Effector CD8-positive, alpha-beta T cell (primary cell): ENCODE results near the gene SHANK1.

Experiments used
- DNase-seq: peaks from one replicate; lab custom pipeline; 2025; lab: John Stamatoyannopoulos, UW

Gene SHANK1

DNA sequence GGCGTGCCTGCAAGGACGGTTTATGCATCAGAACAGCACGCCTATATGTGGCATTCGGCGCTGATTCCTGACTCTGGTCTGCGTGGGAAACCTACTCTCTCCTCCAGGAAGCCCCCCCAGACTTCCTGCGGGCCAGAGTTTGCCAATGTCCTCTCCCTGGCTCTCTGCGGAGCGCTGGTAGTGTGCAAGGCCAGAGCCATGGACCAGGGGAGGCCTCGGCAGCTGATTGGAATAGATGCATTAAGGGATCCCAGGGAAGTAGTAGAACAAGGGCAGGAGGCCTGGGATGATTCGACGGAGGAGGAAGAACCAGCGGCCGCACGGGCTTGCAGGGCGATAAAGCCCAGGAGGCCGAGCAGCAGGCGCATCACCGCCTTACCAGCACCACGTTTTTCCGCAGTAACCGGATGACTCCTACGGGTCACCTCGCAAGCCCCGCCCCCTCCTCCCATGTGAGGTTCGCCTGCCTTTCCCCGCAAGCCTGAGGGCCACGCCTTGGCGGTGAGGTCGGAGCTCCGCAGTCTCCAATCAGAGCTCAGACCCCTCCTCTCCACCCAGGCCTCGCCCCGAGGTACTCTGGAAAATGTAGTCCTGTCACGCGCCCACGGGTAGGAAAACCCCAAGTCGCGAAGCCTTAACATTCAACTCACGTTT lies 8.6 kb upstream of the SHANK1 start:
- peak; percentile 81 for DNase-seq

DNA sequence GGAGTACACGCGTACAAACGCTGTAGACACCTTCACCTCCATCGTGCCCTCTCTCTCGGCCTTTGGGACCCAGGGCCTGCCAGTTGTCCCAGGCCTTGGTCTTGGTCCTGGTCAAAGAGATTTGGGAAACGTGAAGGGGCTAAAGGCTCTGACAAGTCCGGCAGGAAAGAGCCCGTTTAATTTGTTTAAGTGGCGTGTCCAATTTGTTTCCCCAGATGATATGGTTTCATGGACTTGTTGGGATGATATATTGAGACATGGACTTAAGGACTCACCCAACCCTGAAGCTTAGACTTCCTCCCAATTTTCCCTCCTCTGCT lies 6.3 kb upstream of the SHANK1 start:
- no peak for DNase-seq

DNA sequence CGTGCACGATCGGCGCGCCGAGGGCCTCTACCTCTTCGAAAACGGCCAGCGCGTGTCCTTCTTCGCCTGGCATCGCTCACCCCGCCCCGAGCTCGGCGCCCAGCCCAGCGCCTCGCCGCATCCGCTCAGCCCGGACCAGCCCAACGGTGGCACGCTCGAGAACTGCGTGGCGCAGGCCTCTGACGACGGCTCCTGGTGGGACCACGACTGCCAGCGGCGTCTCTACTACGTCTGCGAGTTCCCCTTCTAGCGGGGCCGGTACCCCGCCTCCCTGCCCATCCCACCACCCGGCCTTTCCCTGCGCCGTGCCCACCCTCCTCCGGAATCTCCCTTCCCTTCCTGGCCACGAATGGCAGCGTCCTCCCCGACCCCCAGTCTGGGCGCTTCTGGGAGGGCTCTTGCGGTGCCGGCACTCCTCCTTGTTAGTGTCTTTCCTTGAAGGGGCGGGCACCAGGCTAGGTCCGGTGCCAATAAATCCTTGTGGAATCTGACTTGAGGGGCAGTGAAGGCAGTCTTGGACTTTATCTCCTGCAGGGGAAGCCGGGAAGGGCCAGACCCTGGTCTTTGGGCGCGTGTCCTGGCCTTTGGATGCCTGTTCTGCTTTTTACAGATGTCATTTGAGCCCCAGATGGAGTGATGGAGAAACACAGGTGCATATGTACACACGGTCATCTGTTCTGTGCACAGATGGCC lies 5.8 kb upstream of the SHANK1 start:
- no peak for DNase-seq

DNA sequence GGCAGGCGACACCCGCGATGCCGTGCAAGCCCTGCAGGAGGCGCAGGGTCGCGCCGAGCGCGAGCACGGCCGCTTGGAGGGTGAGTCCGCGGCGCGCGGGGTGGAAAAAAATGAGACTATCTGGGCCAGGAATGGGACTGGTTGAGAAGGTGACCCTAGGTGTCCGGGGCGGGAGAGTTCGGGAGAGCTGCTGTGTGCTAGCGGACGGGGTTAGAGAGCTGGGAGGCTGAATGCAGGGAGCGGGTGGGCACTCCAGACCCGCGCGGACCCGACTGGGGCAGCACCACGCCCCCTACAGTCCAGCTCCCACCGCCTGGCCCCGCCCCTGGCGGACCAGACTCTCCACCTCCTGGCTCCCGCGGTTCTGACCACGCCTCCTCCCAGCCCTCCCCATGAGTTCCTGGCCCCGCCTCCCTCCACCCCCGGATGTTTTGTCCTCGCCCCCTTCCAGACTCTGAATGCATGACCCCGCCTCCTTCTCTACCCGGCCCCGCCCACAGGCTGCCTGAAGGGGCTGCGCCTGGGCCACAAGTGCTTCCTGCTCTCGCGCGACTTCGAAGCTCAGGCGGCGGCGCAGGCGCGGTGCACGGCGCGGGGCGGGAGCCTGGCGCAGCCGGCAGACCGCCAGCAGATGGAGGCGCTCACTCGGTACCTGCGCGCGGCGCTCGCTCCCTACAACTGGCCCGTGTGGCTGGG lies 5.1 kb upstream of the SHANK1 start:
- peak; percentile 98 for DNase-seq

DNA sequence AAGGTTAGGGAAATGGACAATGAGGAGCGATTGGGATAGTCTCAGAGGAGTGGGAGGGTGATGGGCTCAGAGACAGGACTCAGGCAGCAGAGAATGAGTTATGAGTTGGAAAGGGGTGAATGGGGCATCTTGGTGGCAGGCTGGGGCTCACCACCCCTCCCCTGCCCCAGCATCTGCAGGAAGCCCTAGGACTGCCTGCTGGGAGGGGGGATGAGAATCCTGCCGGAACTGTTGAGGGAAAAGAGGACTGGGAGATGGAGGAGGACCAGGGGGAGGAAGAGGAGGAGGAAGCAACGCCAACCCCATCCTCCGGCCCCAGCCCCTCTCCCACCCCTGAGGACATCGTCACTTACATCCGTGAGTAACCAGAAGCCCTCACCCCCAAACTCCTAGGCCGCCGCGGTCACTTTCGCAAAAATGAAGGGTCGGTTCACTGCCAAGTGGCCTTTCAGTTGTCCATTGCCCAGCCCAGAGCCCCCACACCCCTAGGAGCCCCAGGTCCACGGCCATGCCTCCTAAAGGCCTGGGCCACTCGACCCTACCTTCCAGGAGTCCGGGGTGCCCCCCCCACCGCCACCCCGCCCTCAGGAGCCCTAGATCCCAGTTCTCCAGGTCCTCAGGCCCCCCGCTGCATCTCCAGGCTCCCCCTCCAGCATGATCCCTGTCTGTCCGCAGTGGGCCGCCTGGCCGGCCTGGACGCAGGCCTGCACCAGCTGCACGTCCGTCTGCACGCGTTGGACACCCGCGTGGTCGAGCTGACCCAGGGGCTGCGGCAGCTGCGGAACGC lies 4.3 kb upstream of the SHANK1 start:
- DNase-seq = no peak

DNA sequence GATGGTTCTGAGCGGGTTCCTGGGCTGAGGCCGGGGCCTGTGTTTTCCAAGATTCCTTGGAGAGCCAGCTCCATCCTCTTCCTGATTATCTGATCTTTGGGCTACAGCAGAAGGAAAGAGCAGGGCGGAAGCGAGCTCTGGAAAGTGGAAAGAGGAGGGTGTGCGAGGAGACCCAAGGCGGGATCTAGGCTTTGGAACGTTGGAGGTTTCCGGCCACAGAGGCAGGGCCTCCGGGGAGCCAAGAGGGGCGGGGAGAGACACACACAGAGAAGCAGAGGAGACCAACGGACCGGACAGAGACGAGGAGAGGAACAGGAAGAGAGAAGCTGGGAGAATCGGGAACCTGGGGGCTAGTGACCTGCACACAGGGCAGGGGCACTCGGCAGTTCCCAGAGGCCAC lies 3.5 kb upstream of the SHANK1 start, which contains the start of gene CLEC11A:
Gene CLEC11A, plus strand, starts transcription at position 296 of the 400 bp plus-strand sequence. CDS start 162 bp downstream, outside the sequence.
- DNase-seq = no peak

DNA sequence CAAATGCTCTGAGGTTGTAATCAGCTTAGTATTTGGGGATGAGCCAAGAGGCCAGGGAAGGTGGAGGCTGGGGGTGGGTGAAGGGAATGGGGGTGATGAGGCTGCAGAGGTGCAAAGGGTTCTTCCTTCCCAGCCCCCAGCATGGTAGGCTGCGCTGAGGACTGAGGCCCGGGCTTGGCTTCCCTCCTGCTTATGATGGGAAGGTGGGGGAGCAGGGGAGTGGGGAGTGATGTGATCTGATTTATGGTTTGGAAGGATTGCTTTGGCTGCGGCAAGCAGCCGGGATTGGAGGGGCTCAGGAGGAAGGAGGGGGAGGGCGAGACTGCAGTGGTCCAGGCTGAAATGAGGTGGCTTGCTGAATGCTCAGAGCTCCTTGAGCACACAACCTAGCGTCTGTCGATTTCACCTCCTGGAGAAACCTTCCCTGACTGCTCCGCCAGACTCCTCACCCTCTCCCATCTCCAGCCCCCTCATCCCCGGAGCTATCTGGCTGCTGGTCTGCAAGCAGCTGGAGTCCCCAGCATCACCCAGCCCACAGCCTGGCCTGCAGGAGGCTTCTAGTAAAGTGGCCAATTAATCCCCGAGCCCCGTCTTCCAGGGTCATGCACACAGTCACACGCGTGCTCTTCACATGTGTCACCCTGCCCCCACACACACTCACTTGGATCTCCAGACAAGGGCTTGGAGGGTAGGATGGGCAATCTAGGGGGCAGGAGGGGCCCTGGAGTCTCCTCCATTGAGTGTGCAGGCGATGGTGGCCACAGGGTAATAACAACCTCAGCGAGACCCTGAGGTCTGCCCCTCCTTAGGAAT lies 2.8 kb upstream of the SHANK1 start:
- no peak for DNase-seq

DNA sequence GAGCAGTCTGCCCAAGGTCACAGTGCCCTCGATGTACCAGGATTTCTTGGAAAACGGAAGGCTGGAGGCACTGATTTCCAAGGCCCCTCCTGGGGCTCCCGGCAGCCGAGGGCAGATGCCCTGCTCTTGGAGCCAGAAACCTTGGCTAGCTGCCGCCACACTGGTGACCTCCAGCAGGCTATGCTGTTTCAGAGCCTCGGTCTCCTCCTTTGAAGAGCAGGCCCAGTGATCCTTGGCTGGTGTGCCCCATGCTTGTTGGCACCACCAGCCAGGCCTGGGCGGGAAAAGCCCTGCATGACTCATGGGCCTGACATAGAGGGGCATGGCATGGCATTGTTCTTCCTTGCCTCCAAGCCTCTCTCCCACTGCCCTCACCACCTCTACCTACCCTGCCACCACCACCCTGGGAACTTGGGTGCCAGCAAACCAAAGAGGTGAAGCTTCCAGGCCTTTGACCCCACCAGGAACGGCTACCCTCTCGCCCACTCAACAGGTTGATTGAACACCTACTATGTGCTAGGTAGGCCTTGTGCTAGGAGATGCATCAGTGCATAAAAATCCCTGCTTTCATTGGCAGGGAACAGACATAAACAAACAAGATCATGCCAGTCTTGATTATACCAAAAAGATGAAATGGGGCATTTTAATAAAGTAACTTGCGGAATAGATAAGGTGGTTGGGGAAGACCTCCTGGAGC lies 2.0 kb upstream of the SHANK1 start:
- no peak for DNase-seq

DNA sequence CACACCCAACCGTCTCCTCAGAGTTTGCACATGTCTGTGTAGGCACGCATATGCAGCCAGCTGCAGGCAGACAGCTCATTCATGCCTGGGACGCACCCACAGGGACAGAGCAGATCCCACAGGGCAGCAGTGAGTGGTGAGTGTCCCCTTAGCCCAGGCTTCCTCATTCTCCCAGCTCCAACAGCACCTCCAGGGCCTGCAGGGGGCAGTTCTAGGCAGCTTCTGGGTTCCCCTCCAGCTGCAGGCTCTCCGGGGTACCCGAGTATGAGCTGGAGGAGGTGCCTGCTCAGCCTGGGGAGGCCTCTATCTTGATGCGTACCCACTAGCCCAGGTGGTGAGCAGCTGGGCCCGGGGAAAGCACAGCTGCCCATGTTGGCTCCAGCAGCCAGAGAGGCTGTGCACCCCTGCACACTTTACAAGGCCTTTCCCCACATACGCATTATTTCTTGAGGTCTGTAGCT lies 1.3 kb upstream of the SHANK1 start:
- DNase-seq = no peak

DNA sequence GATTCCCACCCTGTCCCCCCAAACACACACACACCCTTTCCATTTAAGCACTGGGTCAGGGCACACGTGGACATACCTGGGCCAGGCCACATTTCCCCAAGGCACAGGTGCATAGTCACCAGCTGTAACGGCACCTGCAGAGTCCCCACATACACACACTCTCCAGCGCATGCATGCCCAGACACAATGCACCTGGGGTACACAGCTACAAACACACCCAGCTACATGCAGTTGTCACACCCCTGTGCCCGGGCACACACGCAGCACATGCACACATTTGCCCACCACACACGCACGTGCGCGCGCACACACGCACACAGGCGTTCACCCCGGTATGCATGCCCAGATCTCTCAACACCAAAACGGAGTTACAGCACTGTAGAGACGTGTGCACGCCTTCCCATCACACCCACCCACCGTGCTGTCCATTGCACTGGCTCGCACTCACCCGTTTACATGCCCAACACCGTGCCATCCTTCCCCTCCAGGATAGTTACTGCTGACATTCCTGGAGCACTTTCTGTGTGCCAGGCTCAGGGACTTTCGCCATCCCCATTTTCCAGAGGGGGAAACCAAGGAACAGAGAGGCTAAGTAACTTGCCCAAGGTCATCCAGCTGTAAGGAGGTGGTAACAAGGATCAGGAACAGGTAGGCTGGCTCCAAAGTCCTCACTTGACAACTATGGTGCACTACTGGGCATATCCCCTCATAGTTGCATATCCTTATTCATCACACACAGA lies 749 bp upstream of the SHANK1 start:
- DNase-seq = no peak

DNA sequence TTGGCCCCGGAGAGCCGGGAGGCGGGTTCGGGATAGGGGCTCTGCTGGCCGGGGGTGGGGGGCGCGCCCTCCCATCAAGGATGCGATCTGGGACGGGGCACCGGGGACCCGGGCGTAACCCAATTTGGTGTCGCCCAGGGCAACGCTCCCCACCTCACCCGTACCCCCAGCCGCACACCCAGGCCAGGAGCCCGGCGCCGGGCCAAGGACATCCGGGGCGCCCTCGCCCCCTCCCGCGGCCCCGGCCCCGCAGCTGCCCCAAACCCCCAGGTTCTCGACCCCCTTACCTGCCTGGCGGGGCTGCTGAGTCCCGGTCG lies 525 bp downstream of the SHANK1 start:
- DNase-seq = no peak

DNA sequence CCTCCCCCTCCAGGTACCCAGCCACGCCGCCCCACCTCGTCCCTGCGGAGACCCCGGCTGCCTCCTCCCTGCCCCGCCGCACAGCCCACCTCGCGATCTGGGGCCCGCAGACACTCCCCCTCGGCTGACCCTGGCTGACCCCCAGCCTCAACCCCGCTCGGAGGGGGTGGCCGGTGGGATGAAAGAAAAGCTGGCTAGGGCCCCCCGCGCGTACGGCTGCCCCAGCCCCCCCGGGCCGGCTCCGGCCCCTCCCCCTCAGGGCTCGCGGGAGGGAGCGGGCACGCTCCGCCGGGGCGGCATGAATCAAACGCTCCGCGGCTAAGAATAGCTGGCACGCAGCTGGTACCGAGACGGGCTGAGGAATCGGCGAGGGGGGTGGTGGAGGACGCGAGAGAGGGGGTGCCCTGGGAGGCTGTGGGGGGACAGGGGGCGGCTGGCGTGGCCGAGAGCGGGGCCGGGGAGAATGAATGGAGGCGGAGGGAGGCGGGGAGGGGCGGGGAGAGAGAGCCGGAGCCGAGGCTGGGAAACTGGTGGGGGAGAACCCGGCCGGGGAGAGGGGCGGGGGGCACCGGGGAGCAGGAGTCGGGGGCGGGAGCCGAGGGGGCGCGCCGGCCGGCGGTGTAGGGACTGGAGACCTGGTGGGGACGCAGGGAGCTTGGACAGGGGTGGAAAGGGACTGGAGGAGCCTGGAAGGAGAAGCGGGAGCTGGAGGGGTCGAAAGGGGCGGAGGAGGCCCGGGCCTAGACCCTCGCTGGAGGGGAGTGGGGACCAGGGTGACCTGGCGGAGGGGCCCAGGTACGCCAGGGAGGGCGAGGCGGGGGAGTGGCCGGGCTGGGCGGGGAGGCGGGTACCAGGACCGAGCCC lies 1.1 kb downstream of the SHANK1 start:
- DNase-seq = peak; percentile 19

DNA sequence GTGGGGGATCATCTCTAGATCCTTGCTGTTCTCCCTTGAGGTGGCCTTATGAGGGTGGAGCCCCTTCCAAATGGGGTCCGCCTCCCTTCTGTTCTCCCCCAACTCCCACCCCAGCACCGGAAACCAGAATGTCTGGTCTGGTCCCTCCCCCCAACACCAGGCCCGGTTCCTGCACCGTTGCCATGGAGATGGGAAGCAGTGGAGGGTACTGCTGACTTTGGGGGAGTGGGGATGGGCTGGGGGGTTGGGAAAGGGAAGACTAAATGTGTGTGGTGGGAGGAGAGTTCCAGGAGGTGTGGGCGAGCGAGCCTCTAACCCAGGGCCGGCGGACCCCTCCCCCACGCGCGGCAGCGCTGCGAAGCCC lies 1.7 kb downstream of the SHANK1 start:
- DNase-seq = no peak

DNA sequence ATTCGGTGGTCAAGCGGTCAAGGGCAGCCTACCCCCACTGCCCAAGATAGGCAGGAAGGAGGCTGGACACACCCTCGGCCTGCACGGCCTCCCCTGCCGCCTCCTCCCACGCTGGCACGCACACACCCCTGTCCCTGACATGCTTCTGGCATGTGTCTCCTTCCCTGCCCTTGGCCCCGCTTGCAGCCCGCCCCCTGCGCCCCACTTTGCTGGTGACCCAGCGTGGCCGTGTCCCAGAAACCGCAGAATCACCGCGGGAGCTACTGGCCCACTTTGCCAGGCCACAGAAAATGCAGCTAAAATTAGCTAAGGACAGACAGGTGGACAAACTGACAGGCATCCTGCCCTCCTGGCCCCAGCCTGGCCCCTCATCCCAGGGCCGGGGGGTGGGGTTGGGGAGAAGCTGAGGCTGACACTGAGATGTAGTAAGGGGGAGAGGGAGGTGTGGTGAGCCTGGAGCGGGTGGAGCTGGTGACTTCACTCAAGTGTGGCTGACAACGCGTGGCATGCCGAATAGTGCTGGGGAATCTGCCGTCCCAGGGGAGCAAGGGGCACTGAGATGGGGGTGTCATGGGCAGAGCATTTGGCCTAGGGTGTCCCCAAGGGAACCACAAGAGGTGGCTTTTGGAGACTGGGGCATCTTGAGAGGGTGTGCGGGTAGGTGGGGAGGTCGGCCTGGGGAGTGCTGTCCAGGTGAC lies 2.4 kb downstream of the SHANK1 start:
- no peak for DNase-seq

DNA sequence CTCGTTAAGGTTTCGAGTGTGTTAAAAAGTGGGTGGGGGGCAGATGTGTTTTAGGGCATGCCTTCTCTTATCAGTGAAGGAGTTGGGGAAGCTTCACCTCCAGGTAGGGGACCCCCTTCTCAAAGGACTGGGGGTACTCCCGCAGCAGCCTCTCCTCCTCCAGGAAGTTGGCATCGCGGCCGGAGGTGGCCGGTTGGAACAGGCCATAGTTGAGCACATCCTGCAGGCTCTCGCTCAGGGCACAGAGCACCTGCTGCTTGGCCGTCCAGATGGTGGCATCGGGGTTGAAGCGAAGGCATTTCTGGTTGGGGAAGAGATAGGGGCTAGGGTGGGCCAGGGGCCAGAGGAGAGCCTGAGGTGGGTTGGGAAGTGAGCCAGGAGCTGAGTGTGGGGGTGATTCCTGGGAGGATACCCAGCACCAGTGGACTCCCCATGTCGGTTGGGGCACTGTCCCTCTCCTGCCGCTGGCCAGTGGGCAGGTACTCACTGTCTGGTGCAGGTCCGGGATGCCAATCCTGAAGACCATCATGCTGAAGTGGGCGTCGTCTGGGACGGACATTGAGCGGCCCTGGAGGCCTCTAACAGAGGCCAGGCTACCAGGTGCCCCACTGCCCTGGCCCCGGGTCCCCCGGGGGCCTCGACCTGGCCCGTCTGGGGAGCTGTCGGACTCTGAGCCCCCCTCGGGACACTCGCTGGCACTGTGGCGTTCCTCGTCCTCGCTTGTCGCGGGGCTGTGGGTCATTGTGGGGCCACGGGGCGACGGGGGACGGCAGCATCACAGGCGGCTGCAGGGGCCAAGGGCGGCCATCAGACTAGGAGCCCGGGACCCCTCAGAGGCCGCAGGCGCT lies 3.2 kb downstream of the SHANK1 start:
- no peak for DNase-seq

DNA sequence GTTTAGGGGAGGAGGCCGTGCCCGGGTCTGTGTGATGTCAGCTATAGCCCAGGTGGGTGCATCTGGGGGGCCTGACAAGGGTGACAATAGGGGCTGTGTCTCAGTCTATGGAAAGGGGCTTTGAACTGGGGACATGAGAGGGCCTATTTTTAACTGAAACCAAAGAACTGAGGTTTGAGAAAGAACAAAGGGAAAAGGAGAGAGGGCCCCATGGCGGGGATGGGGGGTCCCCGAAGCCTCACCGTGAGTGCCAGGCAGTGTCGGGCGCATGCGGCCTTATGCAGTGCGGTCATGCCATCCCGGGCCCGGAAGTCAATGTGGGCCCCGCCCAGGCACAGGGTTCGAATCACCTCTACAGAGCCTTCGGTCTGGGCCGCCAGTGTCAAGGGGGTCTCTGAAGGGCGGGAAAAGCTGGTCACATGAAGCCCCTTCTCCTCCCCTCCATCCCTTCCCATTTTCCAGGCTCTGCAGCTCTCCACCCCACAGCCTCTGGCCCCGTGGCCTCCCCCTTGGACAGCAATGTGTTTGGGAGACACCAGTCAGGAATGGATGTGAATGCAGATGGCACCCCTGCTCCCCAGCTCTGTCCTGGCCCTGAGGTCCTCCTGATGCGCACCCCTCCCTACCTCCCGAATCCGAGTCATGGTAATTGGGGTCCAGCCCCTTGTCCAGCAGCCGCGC lies 5.9 kb downstream of the SHANK1 start:
- peak; percentile 8 for DNase-seq

DNA sequence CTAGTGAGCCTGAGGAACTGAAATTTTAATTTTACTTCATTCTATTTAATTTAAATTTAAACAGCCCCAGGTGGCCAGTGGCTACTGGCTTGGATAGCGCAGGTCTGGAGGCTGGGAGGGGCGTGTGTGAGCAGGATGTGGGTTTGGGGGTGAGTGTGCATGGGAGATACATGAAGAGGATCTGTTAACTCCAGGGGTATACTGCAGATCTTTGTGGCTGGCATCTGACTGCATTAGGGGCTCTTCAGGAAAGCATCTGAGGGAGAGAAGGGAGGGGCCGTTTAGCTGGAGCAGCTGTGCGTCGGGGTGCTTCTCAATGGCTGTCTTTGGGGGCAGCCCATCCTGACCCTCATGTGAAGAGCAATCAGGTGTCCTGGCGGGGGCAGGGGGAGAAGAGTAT lies 6.8 kb downstream of the SHANK1 start:
- DNase-seq = no peak
